Aorta (tissue), 5 donors: ENCODE results near the gene ARHGAP26. TPM values are rescaled to one million over a fixed set of nuclear protein-coding genes. Genes with fewer than 3 reads are reported as not detected.
A peak's percentile ranks its signal among the peaks of the same experiment; 100 is the strongest.
"Not testable (repeated sequence)": the region's sequence is repeated elsewhere in the genome, so short reads cannot be mapped to it uniquely, and the experiment has no call there.

Source experiments
- ATAC-seq: fragments of 200-7000 bp; cut with Tn5 transposase; one replicate; pipeline ENCODE4 v1.9.1; 2022; ENCODE audit warnings: moderate library complexity; ENCODE audit not compliant: low FRiP score
- DNase-seq, 2 donors: peaks; one replicate each; pipeline ENCODE4 v3.0.0-alpha.2; 2020
- H3K27ac ChIP-seq, 2 donors: one replicate each; pipeline ENCODE4 v1.5.1; 2013; ENCODE audit warnings: low read length in 2 of 2, mild to moderate bottlenecking in 2 of 2, moderate library complexity in 2 of 2, control low read depth in 1 of 2, inconsistent platforms in 1 of 2, low read depth in 1 of 2
- H3K27me3 ChIP-seq, 2 donors: one replicate each; pipeline ENCODE4 v1.6.1; 2013; ENCODE audit warnings: control low read depth in 1 of 2, low read length in 1 of 2, mild to moderate bottlenecking in 1 of 2, moderate library complexity in 1 of 2; ENCODE audit not compliant: insufficient read depth in 2 of 2, control insufficient read depth in 1 of 2
- H3K36me3 ChIP-seq, 2 donors: one replicate each; pipeline ENCODE4 v1.6.1; 2013; ENCODE audit warnings: control low read depth in 1 of 2, low read length in 1 of 2, mild to moderate bottlenecking in 1 of 2; ENCODE audit not compliant: insufficient read depth in 2 of 2, control insufficient read depth in 1 of 2
- H3K4me1 ChIP-seq, 2 donors: one replicate each; pipeline ENCODE4 v1.6.1; 2013; ENCODE audit warnings: low read length in 2 of 2, control low read depth in 1 of 2, mild to moderate bottlenecking in 1 of 2, moderate library complexity in 1 of 2; ENCODE audit not compliant: insufficient read depth in 2 of 2, control insufficient read depth in 1 of 2
- H3K4me3 ChIP-seq, 2 donors: one replicate each; pipeline ENCODE4 v1.5.1; 2013; ENCODE audit warnings: low read length in 2 of 2, control low read depth in 1 of 2, mild to moderate bottlenecking in 1 of 2
- H3K9me3 ChIP-seq: one replicate; pipeline ENCODE4 v1.6.1; 2013; ENCODE audit warnings: mild to moderate bottlenecking, low read length; ENCODE audit not compliant: control insufficient read depth
- WGBS, 2 donors: extraction: QIAGEN DNeasy Blood & Tissue Kit; methylation state at CpG; one replicate each; pipeline ENCODE4 v1.1.7; 2013; 5-methylcytosine and 5-hydroxymethylcytosine counted together
- intact Hi-C, 2 donors: fragments of 100-400 bp; cut with DNase I; formaldehyde crosslinking; loops; one replicate each; pipeline versions ENCODE4 v1.14.2 to v1.15.0; 2022
- polyA plus RNA-seq, 2 donors: library from polyadenylated mRNA; stranded (reverse); fragments of 200-250 nt; gene quantifications; one replicate each; pipeline ENCODE4 v1.2.3, GENCODE V29; 2013
- total RNA-seq, 2 donors: library from RNA; stranded (reverse); fragmentation: NEBNext Ultra II Directional; extraction: Animal tissue kit (Norgen Biotek cat#: 25700); gene quantifications; one replicate each; pipeline ENCODE4 v1.2.1, GENCODE V29; 2021
- donor health status: healthy with polysubstance abuse.
- donor health status: Bipolar disorder and iron deficiency.
- donor health status: DM: no; HTN: no; CAD: no.
- donor health status: DM: no; HTN: no; CAD: no.
- donor health status: DM: yes; HTN: yes; CAD: no.

The ARHGAP26 gene
- total and polyA plus RNA-seq, 4 donors: 4.5 to 70.7 (median 29.6) TPM

GRCh38 chr5:142959683-142960657 lies 189.8 kb downstream of the ARHGAP26 start:
- Histone ChIP-seq H3K27me3 (no peaks in the 10 kb centered on the region), H3K4me1 (no peaks in the 10 kb centered on the region), H3K36me3 (no peaks in the 10 kb centered on the region), H3K27ac (no peak overlapping the region), H3K4me3 (no peak overlapping the region), H3K9me3 (no peaks in the 10 kb centered on the region)
- DNase-seq (no peak), ATAC-seq (no peak)
- 95 to 97% methylated on average over 4 of the region's 4 CpGs for WGBS, 2 donors
- intact Hi-C loops: no loop called here

- no peak for ATAC-seq
- WGBS, 2 donors: 93% methylated on average over 5 of the region's 5 CpGs
- H3K27me3 ChIP-seq: no peaks in the 10 kb centered on the region
- no peak overlapping the region for H3K27ac ChIP-seq
- intact Hi-C loops: no loop called here
- H3K4me1 ChIP-seq: peaks cover 0 to 3% of the 10 kb centered on the region in 2 donors
- H3K4me3 ChIP-seq: no peak overlapping the region
- H3K36me3 ChIP-seq: no peaks in the 10 kb centered on the region
- no peak for DNase-seq
- H3K9me3 ChIP-seq: no peaks in the 10 kb centered on the region
Observed at GRCh38 chr5:142961440-142962173, 191.4 kb downstream of the ARHGAP26 start.

GRCh38 chr5:142962174-142962533 lies 192.0 kb downstream of the ARHGAP26 start:
- Histone ChIP-seq H3K27me3 (no peaks in the 10 kb centered on the region), H3K36me3 (no peaks in the 10 kb centered on the region), H3K27ac (no peak overlapping the region), H3K4me1 (peaks cover 0 to 3% of the 10 kb centered on the region in 2 donors), H3K9me3 (no peaks in the 10 kb centered on the region), H3K4me3 (no peak overlapping the region)
- intact Hi-C loops: no loop called here
- ATAC-seq: no peak
- WGBS, 2 donors: 97 to 98% methylated on average over 1 of the region's 1 CpG
- no peak for DNase-seq

- H3K4me3 ChIP-seq, intact Hi-C loops, H3K27ac ChIP-seq, H3K4me1 ChIP-seq, H3K27me3 ChIP-seq, H3K9me3 ChIP-seq, H3K36me3 ChIP-seq, ATAC-seq: not testable (repeated sequence)
- DNase-seq: peak in 1 of 2 donors; percentile 59
- 20 to 23% methylated on average over 15 to 17 of the region's 17 CpGs for WGBS, 2 donors
Observed at GRCh38 chr5:142965258-142966120, 195.3 kb downstream of the ARHGAP26 start.

- H3K36me3 ChIP-seq: no peaks in the 10 kb centered on the region
- no peak for ATAC-seq
- intact Hi-C loops: no loop called here
- WGBS, 2 donors: 74 to 76% methylated on average over 3 of the region's 3 CpGs
- DNase-seq: no peak
- no peak overlapping the region for H3K27ac ChIP-seq
- H3K4me3 ChIP-seq: no peak overlapping the region
- H3K4me1 ChIP-seq: peaks cover 0 to 3% of the 10 kb centered on the region in 2 donors
- no peaks in the 10 kb centered on the region for H3K27me3 ChIP-seq
- H3K9me3 ChIP-seq: no peaks in the 10 kb centered on the region
Observed at GRCh38 chr5:142966121-142966420, 195.9 kb downstream of the ARHGAP26 start.

GRCh38 chr5:142969186-142969585 lies 199.0 kb downstream of the ARHGAP26 start:
- no peak overlapping the region for H3K27ac ChIP-seq
- H3K4me3 ChIP-seq: no peak overlapping the region
- DNase-seq (no peak), ATAC-seq (no peak)
- peaks cover 1 to 3% of the 10 kb centered on the region in 2 donors for H3K4me1 ChIP-seq
- intact Hi-C loops: no loop called here
- H3K27me3 ChIP-seq: no peaks in the 10 kb centered on the region
- no peaks in the 10 kb centered on the region for H3K36me3 ChIP-seq
- H3K9me3 ChIP-seq: no peaks in the 10 kb centered on the region
- 82 to 84% methylated on average over 2 of the region's 2 CpGs for WGBS, 2 donors

- WGBS, 2 donors: 84 to 85% methylated on average over 3 of the region's 3 CpGs
- Histone ChIP-seq H3K4me3 (no peak overlapping the region), H3K9me3 (no peaks in the 10 kb centered on the region), H3K4me1 (peaks cover 1 to 3% of the 10 kb centered on the region in 2 donors), H3K27ac (no peak overlapping the region), H3K27me3 (no peaks in the 10 kb centered on the region), H3K36me3 (no peaks in the 10 kb centered on the region)
- DNase-seq (no peak), ATAC-seq (peak; percentile 38)
- intact Hi-C loops: no loop called here
Observed at GRCh38 chr5:142969624-142970439, 199.7 kb downstream of the ARHGAP26 start.
